Neural progenitor cell (in vitro differentiated cells): ENCODE measurements around the gene GIGYF2.

ENCODE experiments used
- EZH2 ChIP-seq: fragments of 200-600 bp; sonication (generic); IDR thresholded peaks from 2 replicates; pipeline ENCODE4 v1.6.1; 2017; ENCODE audit warnings: antibody characterized with exemption, mild to moderate bottlenecking, moderate library complexity
- EZH2phosphoT487 ChIP-seq: fragments of 200-600 bp; sonication (generic); IDR thresholded peaks from 2 replicates; pipeline ENCODE4 v1.6.1; 2017; ENCODE audit warnings: antibody characterized with exemption
- TF ChIP-seq, protein P1 (sequence below): fragments of 200-600 bp; sonication (generic); IDR thresholded peaks from 2 replicates; pipeline ENCODE4 v1.5.1; 2017; ENCODE audit warnings: antibody characterized with exemption, mild to moderate bottlenecking

DNA sequence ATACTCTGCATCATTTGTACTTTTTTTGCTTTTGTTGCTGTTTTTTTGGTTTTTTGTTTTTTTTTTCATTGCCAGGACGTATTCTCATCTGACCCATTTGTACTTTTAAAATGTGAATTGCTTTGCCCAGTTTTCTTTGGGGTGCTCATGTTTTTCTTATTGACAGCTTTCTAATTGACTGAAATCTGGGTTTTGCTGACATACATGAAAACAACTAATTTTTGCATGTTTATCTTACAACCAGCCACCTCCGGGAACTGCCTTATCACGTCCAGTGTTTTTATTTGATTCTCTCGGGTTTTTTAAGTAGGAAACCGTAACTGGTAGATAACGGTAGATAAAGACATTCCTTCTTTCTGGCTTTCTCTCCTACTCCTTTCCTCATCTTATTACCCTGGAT, 211.6 kb downstream of the GIGYF2 start:
- TF ChIP-seq, protein P1, sequence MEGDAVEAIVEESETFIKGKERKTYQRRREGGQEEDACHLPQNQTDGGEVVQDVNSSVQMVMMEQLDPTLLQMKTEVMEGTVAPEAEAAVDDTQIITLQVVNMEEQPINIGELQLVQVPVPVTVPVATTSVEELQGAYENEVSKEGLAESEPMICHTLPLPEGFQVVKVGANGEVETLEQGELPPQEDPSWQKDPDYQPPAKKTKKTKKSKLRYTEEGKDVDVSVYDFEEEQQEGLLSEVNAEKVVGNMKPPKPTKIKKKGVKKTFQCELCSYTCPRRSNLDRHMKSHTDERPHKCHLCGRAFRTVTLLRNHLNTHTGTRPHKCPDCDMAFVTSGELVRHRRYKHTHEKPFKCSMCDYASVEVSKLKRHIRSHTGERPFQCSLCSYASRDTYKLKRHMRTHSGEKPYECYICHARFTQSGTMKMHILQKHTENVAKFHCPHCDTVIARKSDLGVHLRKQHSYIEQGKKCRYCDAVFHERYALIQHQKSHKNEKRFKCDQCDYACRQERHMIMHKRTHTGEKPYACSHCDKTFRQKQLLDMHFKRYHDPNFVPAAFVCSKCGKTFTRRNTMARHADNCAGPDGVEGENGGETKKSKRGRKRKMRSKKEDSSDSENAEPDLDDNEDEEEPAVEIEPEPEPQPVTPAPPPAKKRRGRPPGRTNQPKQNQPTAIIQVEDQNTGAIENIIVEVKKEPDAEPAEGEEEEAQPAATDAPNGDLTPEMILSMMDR = no peak
- TF ChIP-seq EZH2 (no peak), EZH2phosphoT487 (no peak)
